Sigmoid colon (tissue), 7 donors: Measurements from ENCODE around the gene CDKN2C. TPM values are rescaled to one million over a fixed set of nuclear protein-coding genes. Genes with fewer than 3 reads are reported as not detected.

ENCODE experiments used
- DNase-seq: peaks from one replicate; pipeline ENCODE4 v3.0.0-alpha.2; 2019
- H3K27ac ChIP-seq, 4 donors: fragments of 200-600 bp; sonication (generic); one replicate each; pipeline ENCODE4 v1.5.1; 2016 to 2019; ENCODE audit warnings: mild to moderate bottlenecking in 1 of 4
- H3K27me3 ChIP-seq, 3 donors: fragments of 200-600 bp; sonication (generic); one replicate each; pipeline ENCODE4 v1.5.1; 2019; ENCODE audit warnings: mild to moderate bottlenecking in 1 of 3
- H3K36me3 ChIP-seq, 4 donors: fragments of 200-600 bp; sonication (generic); one replicate each; pipeline ENCODE4 v1.5.1; 2016 to 2019
- H3K4me1 ChIP-seq, 4 donors: fragments of 200-600 bp; sonication (generic); one replicate each; pipeline ENCODE4 v1.5.1; 2017 to 2019
- H3K4me3 ChIP-seq, 4 donors: fragments of 200-600 bp; sonication (generic); one replicate each; pipeline ENCODE4 v1.5.1; 2017 to 2019; ENCODE audit warnings: mild to moderate bottlenecking in 2 of 4, moderate library complexity in 1 of 4
- H3K9me3 ChIP-seq, 4 donors: fragments of 200-600 bp in 3 of 4; sonication (generic) in 3 of 4; one replicate each; pipeline versions ENCODE4 v1.5.1 to v1.6.1; 2013 to 2019
- CTCF ChIP-seq, 4 experiments: fragments of 450-650 bp in 3 of 4; fragments of 200-600 bp in 1 of 4; IDR thresholded peaks; one replicate each; pipeline ENCODE4 v1.5.1; 2016 to 2019; ENCODE audit warnings: antibody characterized with exemption in 4 of 4, mild to moderate bottlenecking in 3 of 4, moderate library complexity in 2 of 4
- EP300 ChIP-seq, 4 donors: sonication (generic); formaldehyde crosslinking; IDR thresholded peaks; one replicate each; pipeline ENCODE4 v1.6.1; 2017; ENCODE audit warnings: antibody characterized with exemption in 4 of 4
- POLR2A ChIP-seq, 2 donors: fragments of 450-650 bp; IDR thresholded peaks; one replicate each; pipeline ENCODE4 v1.6.1; 2016; ENCODE audit warnings: antibody characterized with exemption in 2 of 2, mild to moderate bottlenecking in 2 of 2, moderate library complexity in 2 of 2
- POLR2AphosphoS5 ChIP-seq, 4 donors: sonication (generic); formaldehyde crosslinking; IDR thresholded peaks; one replicate each; pipeline ENCODE4 v1.6.1; 2017; ENCODE audit warnings: antibody characterized with exemption in 4 of 4
- WGBS, 2 donors: extraction: QIAGEN DNeasy Blood & Tissue Kit; methylation state at CpG; one replicate each; pipeline ENCODE4 v1.1.7; 2013; 5-methylcytosine and 5-hydroxymethylcytosine counted together
- intact Hi-C: fragments of 100-400 bp; cut with DNase I; formaldehyde crosslinking; loops from one replicate; pipeline ENCODE4 v1.15.1; 2023
- polyA plus RNA-seq, 3 donors: library from polyadenylated mRNA; stranded (reverse); fragments of 200-250 nt; gene quantifications; one replicate each; pipeline ENCODE4 v1.2.3, GENCODE V29; 2013
- total RNA-seq, 4 donors: library from RNA; depleted of rRNA; stranded (reverse); fragments of >200 nt; gene quantifications; one replicate each; pipeline ENCODE4 v1.1.0, GENCODE V29; 2016
- donor health status: healthy with polysubstance abuse.
- donor health status: Bipolar disorder and iron deficiency.
- donor health status: healthy.

The CDKN2C gene
- total and polyA plus RNA-seq, 7 donors = 10.9 to 31.7 (median 25.8) TPM

GRCh38 chr1:50973255-50973654 is 3.2 kb downstream of the CDKN2C start:
- peak overlapping the region in 1 of 4 donors; percentile 79 for H3K4me3 ChIP-seq
- intact Hi-C loops = loop anchor here (10.0 kb wide), 1 partner anchor 542 kb away; the partner anchor contains the start of gene EPS15
- peaks cover 0 to 26% (median 8%) of the 10 kb centered on the region in 4 donors for H3K4me1 ChIP-seq
- H3K27ac ChIP-seq = peak overlapping the region in 3 of 4 donors; percentile 91 to 98 (median 96)
- TF ChIP-seq EP300 (IDR thresholded peaks at IDR 0.05) = no peak
- 94 to 97% methylated on average over 1 of the region's 1 CpG for WGBS, 2 donors
- H3K36me3 ChIP-seq = no peaks in the 10 kb centered on the region
- H3K27me3 ChIP-seq = no peaks in the 10 kb centered on the region
- no peak for DNase-seq
- H3K9me3 ChIP-seq = no peaks in the 10 kb centered on the region

DNA sequence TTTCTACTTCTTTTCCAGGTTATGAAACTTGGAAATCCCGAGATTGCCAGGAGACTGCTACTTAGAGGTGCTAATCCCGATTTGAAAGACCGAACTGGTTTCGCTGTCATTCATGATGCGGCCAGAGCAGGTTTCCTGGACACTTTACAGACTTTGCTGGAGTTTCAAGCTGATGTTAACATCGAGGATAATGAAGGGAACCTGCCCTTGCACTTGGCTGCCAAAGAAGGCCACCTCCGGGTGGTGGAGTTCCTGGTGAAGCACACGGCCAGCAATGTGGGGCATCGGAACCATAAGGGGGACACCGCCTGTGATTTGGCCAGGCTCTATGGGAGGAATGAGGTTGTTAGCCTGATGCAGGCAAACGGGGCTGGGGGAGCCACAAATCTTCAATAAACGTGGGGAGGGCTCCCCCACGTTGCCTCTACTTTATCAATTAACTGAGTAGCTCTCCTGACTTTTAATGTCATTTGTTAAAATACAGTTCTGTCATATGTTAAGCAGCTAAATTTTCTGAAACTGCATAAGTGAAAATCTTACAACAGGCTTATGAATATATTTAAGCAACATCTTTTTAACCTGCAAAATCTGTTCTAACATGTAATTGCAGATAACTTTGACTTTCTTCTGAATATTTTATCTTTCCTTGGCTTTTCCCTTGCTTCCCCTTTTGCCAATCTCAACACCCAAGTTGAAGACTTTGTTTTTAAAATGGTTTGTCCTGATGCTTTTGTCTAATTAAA is 4.0 kb downstream of the CDKN2C start:
- TF ChIP-seq CTCF (IDR thresholded peaks at IDR 0.05) = no peak
- 94% methylated on average over 13 of the region's 13 CpGs for WGBS, 2 donors
- H3K27ac ChIP-seq = peak overlapping the region in 3 of 4 donors; percentile 91 to 98 (median 96)
- DNase-seq = no peak
- intact Hi-C loops = loop anchor here (10.0 kb wide), 1 partner anchor 541 kb away; the partner anchor contains the start of gene EPS15
- H3K4me1 ChIP-seq = peaks cover 0 to 26% (median 8%) of the 10 kb centered on the region in 4 donors
- H3K27me3 ChIP-seq = no peaks in the 10 kb centered on the region
- no peaks in the 10 kb centered on the region for H3K36me3 ChIP-seq
- no peak overlapping the region for H3K4me3 ChIP-seq
- H3K9me3 ChIP-seq = no peaks in the 10 kb centered on the region

DNA sequence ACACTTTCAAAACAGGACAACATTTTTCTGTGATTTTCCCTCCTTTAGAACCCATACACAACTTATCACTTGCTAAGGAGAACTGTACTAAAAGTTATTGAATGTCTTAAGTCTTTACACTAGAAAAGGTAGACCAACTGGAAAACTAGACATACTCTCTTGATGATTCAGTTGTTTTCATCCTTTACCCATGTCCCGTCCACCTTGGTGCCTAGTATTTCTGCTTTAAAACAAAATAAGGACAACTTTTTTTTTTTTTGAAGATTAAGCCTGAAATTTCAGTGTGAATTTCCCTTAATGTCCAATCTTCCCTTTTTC is 4.5 kb downstream of the CDKN2C start:
- intact Hi-C loops = loop anchor here (10.0 kb wide), 1 partner anchor 540 kb away; the partner anchor contains the start of gene EPS15
- H3K9me3 ChIP-seq = no peaks in the 10 kb centered on the region
- no peaks in the 10 kb centered on the region for H3K27me3 ChIP-seq
- H3K4me1 ChIP-seq = peaks cover 0 to 27% (median 8%) of the 10 kb centered on the region in 4 donors
- no peak for DNase-seq
- H3K36me3 ChIP-seq = no peaks in the 10 kb centered on the region
- no peak for TF ChIP-seq EP300 (IDR thresholded peaks at IDR 0.05)
- TF ChIP-seq POLR2AphosphoS5 (IDR thresholded peaks at IDR 0.05) = no peak
- TF ChIP-seq POLR2A (IDR thresholded peaks at IDR 0.05) = no peak
- no peak for TF ChIP-seq CTCF (IDR thresholded peaks at IDR 0.05)
- WGBS, 2 donors = 87 to 93% methylated on average over 1 of the region's 1 CpG
- H3K4me3 ChIP-seq = no peak overlapping the region
- H3K27ac ChIP-seq = peak overlapping the region in 2 of 4 donors; percentile 7 to 96

DNA sequence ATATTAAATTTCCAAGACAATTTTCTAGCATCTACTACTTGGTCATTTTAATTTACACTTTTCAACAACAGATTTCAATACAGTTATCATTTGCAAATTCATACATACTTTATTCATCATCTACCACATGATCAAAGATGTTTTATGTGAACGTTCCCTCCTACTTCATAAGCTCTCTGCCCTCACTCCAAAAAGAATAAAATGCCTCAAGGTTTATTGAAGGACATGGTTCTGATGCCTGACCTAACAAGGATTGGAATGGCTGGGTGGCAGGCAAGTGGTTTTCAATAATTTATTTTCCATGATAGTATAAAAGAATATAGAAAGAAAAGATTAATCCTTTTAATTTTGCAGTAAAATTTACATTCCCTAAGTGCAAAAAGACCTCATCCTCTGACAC is 5.4 kb downstream of the CDKN2C start:
- TF ChIP-seq CTCF (IDR thresholded peaks at IDR 0.05) (no peak), POLR2AphosphoS5 (IDR thresholded peaks at IDR 0.05) (no peak), POLR2A (IDR thresholded peaks at IDR 0.05) (no peak), EP300 (IDR thresholded peaks at IDR 0.05) (no peak)
- H3K27me3 ChIP-seq = no peaks in the 10 kb centered on the region
- H3K9me3 ChIP-seq = no peaks in the 10 kb centered on the region
- peak overlapping the region in 3 of 4 donors; percentile 93 to 98 (median 97) for H3K27ac ChIP-seq
- H3K36me3 ChIP-seq = no peaks in the 10 kb centered on the region
- WGBS, 2 donors = 75 to 81% methylated on average over 1 of the region's 1 CpG
- no peak for DNase-seq
- intact Hi-C loops = loop anchor here (10.0 kb wide), 1 partner anchor 539 kb away; the partner anchor contains the start of gene EPS15
- peaks cover 0 to 34% (median 8%) of the 10 kb centered on the region in 4 donors for H3K4me1 ChIP-seq
- no peak overlapping the region for H3K4me3 ChIP-seq

- Histone ChIP-seq H3K27ac (peak overlapping the region; percentile 93 to 99 (median 98)), H3K4me3 (peak overlapping the region; percentile 68 to 96 (median 80)), H3K36me3 (no peaks in the 10 kb centered on the region), H3K4me1 (peaks cover 0 to 40% (median 5%) of the 10 kb centered on the region in 4 donors), H3K27me3 (no peaks in the 10 kb centered on the region), H3K9me3 (no peaks in the 10 kb centered on the region)
- 52 to 80% methylated on average over 19 of the region's 19 CpGs for WGBS, 2 donors
- intact Hi-C loops = loop anchor here (10.0 kb wide), 1 partner anchor 539 kb away; the partner anchor contains the start of gene EPS15
- TF ChIP-seq POLR2A (IDR thresholded peaks at IDR 0.05) (no peak), EP300 (IDR thresholded peaks at IDR 0.05) (no peak), CTCF (IDR thresholded peaks at IDR 0.05) (no peak), POLR2AphosphoS5 (IDR thresholded peaks at IDR 0.05) (no peak)
- no peak for DNase-seq
Observed at GRCh38 chr1:50976111-50976889, 6.3 kb downstream of the CDKN2C start.
